Measurements from ENCODE around the gene TSHZ2.

Gene TSHZ2

DNA sequence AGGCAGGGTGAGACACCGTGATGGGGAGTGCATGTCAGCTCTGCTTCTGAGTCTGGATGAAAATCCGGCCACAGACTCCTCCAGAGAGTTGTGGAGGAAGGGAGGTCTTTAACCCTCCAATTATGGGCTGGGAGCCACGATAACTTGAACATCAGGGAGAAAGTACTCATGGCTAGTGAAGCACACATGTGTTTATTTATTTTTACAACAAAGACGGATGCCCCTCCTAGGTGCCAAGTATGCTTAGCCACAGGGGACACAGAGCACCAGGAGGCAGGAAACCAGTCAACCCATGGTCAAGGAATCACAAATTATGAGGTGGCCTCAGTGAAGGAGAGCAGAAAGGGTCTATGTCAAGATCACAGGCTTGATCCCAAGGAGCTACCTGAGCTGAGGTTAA, 567.4 kb downstream of the TSHZ2 start:
- no peak for DNase-seq (ENCODE audit: low read depth in 2 of 2)

Measured in stimulated activated CD8-positive, alpha-beta memory T cell treated with anti-CD3 and anti-CD28 coated beads, Interleukin-15, amount 100 ng/mL, for 48 hours (primary cell).